HG03432 (cell line): ENCODE results near the gene TMEM164.
"Not testable (repeated sequence)": the region's sequence is repeated elsewhere in the genome, so short reads cannot be mapped to it uniquely, and the experiment has no call there.

Source experiments
- ATAC-seq: cut with Tn5 transposase; IDR thresholded peaks from one replicate; pipeline ENCODE4 v1.9.1; 2021; ENCODE audit warnings: mild to moderate bottlenecking, moderate library complexity; ENCODE audit not compliant: unreplicated experiment

Gene TMEM164

GRCh38 chrX:110123331-110123782 lies 120.4 kb downstream of the TMEM164 start:
- no peak for ATAC-seq

GRCh38 chrX:110125446-110126162 lies 122.7 kb downstream of the TMEM164 start:
- ATAC-seq = no peak

DNA sequence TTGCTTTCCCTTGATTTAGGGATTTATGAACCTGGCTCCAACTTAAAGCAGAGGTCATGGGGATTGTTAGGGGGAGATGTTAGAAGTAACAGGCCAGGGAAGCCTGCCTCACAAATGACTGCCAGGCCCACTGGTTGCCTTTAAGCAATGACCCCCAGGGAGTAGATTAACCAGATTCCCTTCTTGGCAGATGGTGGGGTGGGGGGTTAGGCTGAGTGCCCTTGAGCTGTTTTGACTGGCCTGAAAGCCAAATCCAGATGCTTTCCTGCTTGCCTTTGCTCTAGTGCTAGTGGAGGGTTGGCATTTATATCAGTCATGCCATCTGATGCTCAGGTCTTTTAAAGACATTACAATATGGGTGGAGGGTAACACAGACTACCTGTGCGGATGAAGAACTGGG lies 128.1 kb downstream of the TMEM164 start:
- ATAC-seq = no peak

DNA sequence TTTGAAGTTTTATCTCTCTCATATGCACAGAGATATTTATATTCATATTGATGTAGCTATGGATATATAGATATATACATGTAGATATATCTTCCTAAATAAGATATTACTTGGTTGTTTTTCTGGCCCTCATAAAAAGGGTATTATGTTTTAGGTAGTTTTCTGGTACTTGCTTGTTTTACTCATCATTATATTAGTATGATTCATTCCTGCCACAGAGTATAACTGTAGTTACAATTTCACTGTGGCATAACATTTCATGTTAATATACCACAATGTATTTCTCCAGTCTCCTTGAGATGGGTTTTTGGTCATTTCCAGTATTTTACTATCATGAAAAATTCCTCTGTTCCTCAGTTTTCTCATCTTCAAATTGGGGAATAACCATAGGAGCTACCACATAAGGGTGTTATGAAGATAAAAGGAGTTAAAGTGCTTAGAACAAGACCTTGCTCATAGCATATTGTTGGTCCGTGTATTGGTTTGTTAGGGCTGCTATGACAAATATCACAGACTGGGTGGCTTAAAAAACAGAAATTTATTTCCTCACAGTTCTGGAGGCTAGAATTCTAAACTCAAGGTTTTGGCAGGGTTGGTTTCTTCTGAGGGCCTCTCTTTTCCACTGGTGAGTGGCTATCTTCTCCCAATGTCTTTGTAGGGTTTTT lies 129.7 kb downstream of the TMEM164 start:
- peak; percentile 47 for ATAC-seq

- no peak for ATAC-seq
Observed at GRCh38 chrX:110133735-110134370, 130.9 kb downstream of the TMEM164 start.

GRCh38 chrX:110135618-110136017 lies 132.7 kb downstream of the TMEM164 start:
- ATAC-seq = no peak

GRCh38 chrX:110136136-110136535 lies 133.2 kb downstream of the TMEM164 start:
- ATAC-seq = no peak

DNA sequence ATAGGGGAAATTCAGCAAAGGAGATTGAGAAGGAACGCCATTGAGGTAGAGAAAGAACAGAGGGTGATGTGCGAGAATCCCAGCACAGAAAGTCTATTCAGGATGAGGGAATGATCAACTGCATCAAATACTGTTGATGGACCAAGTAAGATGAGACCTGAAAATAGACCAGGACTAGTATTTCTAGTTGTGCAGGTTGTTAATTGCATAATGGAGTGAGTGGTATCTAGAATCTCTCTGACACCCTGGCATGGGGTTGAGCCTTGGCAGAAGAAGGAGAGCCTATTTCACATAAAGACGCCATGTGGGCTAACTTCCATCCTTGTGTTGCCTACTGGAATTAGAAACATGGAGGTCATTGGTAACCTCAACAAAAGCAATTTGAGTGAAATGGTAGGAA lies 135.6 kb downstream of the TMEM164 start:
- no peak for ATAC-seq

DNA sequence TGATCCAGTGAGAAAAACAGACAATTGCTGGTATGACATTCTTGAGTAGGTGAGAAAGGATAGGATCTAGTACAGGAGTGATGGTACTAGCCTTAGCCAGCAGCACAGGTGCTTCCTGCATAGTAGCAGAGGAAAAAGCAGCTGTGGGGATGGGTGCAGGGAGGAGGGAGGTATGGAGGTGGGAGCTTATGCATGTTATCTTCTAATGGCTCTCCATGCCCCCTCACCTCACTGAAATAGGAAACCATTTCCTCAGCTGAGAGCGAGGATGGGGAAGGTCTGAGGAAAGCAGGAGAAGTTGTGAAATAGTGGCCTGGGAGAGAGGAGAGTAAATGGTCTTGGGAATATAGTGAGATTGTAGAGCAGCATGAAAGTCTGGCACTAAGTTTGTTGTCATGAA lies 136.3 kb downstream of the TMEM164 start:
- no peak for ATAC-seq

DNA sequence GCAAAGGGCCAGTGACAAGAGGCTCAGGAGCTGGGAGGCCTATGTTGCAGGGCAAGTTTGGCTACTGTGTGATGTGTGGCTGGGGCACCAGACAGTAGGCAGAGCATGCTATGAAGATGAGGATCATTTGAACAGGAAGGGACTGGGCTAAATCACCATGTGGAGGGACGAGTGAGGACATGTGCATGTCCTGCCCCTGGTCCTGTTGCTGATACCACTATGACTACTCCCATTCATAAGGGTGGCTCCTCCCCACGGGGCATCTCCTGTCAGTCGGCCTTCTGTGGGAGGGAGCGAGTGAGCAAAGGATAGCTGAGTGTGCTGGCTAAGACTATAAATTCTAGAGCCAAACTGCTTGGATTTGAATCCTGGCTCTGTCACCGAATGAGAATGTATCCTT lies 139.2 kb downstream of the TMEM164 start:
- no peak for ATAC-seq

GRCh38 chrX:110143454-110144210 lies 140.7 kb downstream of the TMEM164 start:
- ATAC-seq = no peak

DNA sequence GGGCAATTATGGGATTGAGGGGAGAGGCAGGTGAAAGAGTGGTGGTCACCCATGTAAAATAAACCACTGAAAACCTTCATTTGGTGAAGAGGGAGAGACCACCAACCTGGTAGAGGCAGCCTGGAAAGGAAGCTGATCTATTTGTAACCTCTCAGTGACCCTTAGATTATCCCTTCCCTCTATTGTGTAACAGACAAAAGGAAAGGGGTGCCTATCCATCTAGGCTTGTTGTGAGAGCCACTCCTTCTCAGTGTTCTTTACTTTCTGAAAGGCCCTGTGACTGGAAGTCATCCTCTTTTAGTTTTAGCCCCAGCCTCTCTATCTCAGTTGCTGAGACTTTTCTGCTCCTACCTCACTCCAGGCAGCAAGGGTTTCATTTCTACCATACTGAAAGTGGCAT lies 142.4 kb downstream of the TMEM164 start:
- ATAC-seq = no peak

- peak; percentile 73 for ATAC-seq
Observed at GRCh38 chrX:110145854-110146253, 142.9 kb downstream of the TMEM164 start.

DNA sequence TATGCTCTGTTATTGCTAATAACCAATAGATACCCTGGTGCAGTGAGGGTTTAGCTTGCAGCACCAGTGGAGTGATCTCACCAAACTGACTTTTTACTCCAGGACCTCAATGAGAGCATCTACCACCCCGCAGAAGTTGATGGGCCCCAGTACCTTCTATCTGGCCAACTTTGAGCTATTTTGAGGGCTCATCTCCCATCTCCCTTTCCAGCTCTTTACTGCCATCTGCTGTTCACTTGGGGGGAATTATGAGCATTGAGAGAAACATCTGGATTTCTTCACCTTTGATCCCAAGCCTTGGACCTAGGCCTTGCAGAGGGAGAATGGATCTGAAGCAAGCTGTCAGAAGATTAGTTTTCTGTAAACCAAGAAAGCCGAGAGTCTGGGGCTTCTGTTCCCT lies 143.6 kb downstream of the TMEM164 start:
- peak; percentile 77 for ATAC-seq

- no peak for ATAC-seq
Observed at GRCh38 chrX:110153244-110153643, 150.3 kb downstream of the TMEM164 start.

DNA sequence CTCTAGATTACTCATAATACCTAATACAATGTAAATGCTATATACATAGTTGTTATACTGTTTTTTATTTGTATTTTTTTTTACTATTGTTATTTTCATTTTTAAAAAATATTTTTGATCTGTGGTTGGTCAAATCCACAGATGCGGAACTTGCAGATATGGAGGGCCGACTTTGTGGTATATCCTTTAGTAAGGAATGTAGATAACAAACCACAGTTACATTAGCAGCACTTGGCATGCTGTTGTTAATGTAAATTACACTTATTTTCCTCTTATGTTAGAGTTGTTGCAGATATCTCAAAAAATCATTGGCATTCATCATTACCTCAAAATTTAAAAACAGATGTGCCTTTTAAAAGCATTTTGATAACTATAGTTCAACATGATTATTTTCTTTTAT lies 151.0 kb downstream of the TMEM164 start:
- no peak for ATAC-seq

- ATAC-seq = not testable (repeated sequence)
Observed at GRCh38 chrX:110154328-110154727, 151.4 kb downstream of the TMEM164 start.

DNA sequence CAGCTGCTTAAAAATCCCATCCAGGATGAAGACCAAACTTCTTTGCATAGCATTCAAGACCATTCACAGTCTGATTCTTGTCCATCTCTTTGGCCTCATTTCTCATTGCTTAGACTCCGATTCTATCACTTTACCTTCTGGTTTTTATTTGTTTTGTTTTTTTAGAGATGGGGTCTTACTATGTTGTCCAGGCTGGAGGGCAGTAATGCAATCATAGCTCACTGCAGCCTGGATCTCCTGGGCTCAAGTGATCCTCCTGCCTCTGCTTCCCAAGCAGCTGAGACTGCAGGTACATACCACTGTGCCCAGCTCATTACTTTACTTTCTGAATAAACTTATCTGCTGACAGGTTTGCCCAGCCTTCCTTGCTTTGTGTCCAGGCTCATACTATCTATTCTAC lies 152.8 kb downstream of the TMEM164 start:
- no peak for ATAC-seq

DNA sequence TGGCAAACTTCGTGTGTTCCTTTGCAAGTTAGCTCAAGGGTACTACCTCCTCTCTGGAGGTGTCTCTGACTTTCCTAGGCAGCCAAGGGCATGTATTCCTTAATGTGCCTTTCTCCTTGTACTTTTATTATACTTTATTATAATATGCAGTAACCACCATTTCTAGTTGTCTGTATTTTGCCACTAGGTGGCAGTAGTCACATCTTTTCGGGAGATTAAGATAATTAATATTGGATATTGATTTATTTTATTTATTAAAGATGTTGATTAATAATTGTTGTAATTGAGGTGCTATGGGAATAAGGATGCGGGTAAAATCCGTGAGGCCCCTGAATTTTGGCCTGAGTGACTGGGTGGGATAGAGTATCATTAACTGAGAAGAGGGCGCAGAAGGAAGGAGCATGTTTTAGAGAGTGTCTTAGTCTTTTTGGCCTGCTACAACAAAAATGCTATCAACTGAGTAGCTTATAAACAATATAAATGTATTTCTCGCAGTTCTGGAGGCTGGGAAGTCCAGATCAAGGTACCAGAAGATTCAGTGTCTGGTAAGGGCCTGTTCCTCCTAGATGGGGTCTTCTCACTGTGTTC lies 153.3 kb downstream of the TMEM164 start:
- ATAC-seq = no peak

- no peak for ATAC-seq
Observed at GRCh38 chrX:110157444-110157843, 154.5 kb downstream of the TMEM164 start.

- ATAC-seq = peak; percentile 38
Observed at GRCh38 chrX:110159235-110159634, 156.3 kb downstream of the TMEM164 start.
